ENCODE data around the gene MAGI1.
"Not testable (repeated sequence)": the region's sequence is repeated elsewhere in the genome, so short reads cannot be mapped to it uniquely, and the experiment has no call there.

Gene MAGI1

GRCh38 chr3:65871305-65872141, 167.2 kb downstream of the MAGI1 start:
- peak; percentile 89 for DNase-seq

DNA sequence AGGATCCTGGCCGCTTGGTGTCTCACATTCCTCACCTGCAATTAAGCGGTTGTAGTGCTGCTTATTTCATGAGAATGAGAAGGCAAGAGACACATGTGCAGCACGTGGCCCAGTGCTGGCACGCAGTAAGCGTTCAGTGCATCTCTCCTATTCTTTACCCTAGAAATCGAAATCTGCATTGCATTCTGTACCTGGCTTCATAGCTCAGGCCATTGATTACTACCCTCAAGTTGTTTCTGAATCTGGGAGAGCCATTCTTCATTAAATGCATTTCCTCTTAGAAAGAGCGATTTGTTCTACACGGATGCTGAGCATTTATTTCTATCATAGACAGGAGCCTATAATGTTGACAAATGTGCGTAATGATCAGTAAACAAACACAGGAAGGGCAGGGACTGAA, 168.9 kb downstream of the MAGI1 start:
- DNase-seq: no peak

DNA sequence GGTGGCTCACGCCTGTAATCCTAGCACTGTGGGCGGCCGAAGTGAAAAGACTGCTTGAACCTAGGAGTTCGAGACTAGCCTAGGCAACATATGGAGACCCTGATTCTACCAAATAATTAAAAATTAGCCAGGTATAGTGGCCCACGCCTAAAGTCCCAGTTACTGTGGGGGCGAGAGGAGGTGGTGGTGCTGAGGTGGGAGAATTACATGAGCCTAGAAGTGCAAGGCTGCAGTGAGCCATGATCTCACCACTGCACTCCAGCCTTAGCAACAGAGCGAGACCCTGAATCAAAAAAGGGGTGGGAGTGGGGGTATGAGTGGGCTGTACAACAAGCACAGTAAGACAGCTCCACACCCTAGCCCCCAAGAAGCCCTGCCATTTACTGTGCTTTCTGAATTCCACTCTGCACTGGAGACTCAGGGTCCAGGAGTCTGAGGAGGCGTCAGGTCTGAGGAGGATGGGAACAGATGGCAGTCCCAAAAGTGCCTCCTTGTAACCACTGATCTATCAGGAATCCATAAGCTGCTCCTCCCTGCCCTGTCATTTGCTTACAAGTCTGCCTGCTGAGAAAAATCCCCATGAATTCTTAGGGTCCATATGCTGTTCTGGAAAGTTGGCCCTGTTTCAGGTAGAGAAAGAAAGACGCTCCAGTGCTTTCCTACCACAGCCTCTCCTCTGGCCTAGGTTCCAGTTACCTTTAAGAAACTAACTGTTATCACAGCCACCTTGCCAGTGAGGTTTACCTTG, 171.1 kb downstream of the MAGI1 start:
- DNase-seq: peak; percentile 32

DNA sequence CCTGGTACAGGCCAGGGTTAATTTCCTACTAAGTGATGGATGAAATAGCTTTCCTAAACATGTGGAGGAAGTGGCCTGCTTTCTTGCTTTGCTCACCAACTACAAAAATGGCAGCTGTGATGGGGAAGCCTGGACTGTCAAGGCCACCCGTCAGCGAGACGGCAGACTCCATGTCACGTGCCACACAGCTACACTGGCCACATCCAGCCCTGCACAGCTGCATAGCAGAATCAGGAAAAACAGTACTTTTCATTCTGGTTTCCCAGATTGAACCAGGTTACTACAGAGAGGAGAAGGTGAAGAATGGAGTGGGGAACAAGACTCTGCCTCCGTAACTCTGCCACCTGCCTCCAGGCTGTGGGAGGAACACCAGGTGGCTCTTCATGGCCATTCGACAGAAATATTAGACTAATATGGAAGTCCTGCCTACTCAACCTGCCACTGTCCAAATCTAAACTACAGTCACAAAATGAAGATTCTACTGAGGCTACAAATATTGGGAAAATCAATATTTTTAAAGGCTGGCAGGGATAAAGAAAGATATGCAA, 174.3 kb downstream of the MAGI1 start:
- no peak for DNase-seq

- no peak for DNase-seq
These were observed 177.0 kb downstream of the MAGI1 start for GRCh38 chr3:65861718-65862117.

DNA sequence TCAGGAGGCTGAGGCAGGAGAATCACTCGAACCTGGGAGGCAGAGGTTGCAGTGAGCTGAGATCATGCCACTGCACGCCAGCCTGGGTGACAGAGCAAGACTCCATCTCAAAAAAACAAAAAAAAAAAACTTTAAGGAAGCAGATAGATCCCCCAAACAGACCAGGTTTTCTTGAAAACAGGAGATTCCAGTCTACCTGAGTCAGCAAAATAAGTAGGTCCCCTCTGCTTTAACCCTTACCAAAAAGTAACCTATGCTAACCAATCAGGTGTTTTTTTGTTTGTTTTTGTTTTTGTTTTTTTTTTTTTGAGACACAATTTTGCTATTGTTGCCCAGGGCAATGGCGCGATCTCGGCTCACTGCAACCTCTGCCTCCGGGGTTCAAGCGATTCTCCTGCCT, 179.1 kb downstream of the MAGI1 start:
- not testable (repeated sequence) for DNase-seq

GRCh38 chr3:65858749-65859148, 180.0 kb downstream of the MAGI1 start:
- no peak for DNase-seq

DNA sequence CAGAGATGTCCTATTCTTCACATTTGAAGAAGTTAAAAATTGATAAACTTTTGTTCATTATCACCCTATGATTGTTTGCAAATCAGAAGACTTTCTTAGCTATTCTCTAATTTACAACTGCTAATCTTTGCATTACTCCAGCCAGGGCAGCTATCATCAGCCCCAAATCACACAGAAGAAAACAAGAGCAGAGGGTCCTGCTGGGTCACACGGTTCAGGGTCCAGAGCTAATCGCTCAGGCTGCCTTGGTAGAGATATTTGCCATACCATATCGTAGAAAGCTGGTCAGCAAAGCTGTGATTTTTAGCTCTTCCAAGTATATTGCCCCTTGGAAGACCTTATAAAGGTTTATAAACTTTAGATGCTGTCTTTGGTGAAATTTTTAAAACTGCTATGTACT, 181.4 kb downstream of the MAGI1 start:
- no peak for DNase-seq

GRCh38 chr3:65856907-65857306, 181.8 kb downstream of the MAGI1 start:
- DNase-seq: no peak

GRCh38 chr3:65855370-65856100, 183.2 kb downstream of the MAGI1 start:
- DNase-seq: peak; percentile 49

GRCh38 chr3:65854606-65855304, 184.0 kb downstream of the MAGI1 start:
- peak; percentile 97 for DNase-seq

- no peak for DNase-seq
These were observed 186.9 kb downstream of the MAGI1 start for GRCh38 chr3:65851827-65852226.

DNA sequence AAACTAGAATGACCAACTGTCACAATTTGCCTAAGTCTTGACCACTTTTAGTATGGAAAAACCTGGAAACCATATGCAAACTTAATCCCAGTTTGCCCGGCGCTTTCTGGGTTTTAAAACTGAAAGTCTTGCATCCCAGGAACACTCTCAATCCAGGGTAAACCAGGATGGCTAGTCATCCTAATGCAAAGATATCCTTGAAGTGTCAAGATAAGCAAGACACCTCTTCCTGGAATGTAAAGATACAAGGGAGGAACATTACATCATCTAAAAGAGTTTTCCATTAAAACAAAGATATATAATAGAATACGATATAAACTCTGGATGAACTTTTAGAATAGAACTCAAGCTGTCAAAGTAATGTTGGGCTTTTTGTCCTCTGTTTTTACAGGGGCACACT, 188.5 kb downstream of the MAGI1 start:
- no peak for DNase-seq

- DNase-seq: no peak
These were observed 190.7 kb downstream of the MAGI1 start for GRCh38 chr3:65848024-65848423.

DNA sequence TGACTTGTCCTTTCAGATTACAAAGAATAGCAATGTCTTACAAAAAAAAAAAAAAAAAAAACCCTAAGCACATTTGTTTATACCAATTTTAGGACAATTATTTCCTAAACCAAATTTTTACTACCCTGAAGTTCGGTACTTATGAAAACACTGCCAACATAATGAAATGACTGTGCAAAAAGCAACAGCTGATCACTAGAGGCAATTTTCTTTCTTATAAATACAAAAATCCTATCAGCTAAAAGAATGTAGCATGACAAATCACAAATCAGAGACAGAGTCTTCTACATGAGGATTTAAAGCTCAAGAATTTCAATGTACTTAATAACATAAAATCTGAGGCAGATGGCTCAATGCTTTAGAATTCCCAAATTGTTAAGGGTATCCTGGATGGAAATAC, 191.8 kb downstream of the MAGI1 start:
- no peak for DNase-seq

DNA sequence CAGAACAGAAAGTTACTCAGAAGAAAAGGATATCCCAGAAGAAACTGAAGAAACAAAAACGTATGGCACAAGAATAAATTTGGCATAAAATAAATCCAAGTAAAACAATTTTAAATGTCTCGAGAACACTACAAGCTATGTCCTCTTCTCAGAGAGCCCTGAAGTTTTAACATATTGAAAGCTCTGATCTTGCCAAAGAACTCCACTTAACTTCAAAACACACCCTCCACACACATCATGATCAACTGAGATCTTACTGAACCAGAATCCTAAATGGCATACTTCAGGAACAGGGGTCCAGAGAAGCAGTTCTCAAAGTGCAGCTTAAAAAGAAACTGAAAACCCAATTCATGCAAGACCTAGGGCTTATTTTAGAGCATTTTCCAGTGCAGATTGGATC, 194.3 kb downstream of the MAGI1 start:
- DNase-seq: no peak

DNA sequence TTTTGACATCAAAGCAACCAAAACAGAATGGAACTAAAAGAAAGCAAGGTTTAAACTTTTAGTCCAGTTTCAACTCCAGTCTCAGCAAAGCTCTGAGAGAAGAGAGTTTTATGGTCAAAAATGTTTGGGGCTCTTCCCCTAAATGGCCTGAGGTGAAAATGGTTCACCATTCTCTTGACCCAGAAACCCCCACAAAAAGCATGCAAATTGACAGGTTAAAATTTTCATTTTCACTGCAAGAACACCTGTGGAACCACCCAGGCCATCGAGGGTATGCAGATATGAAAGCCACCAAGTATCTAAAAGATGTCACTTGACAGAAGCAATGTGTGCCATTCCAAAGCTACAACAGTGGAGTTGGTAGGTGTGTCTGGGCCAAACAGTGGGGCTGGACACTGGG, 195.0 kb downstream of the MAGI1 start:
- no peak for DNase-seq

- DNase-seq: no peak
These were observed 201.1 kb downstream of the MAGI1 start for GRCh38 chr3:65837604-65838003.

- DNase-seq: no peak
These were observed 202.7 kb downstream of the MAGI1 start for GRCh38 chr3:65836047-65836446.

DNA sequence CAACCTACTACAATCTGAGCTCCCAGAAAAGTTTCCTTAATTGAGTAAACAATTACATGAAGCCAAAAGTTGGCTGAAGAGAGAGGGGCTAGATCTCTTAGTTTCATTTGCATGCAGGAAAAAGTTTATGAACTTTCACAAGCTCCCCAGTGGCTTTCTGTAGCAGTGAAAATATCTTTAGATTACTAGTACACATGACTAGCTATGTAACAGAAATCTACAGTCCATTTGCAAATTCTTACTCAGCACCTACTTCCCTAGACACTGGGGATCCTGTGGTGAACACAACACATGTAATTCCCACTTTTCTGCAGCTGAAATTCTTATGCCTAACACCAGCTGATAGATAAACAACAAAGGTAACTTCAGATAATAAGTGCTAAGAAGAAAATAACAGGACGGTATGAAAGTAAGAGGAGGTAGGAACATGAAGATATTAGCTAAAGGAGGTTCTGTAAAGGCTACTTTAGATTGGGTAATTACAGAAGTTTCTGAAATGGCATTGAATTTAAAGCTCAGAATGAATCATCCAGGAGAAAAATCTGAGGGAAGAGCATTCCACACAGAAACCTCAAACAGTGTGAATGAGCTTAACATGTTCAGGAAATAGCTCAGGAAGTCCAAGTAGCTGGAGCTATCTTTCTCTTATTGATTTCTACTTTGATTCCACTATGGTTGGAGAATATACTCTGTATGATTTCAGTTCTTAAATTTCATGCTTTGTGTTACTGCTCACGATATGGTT, 204.8 kb downstream of the MAGI1 start:
- no peak for DNase-seq

DNA sequence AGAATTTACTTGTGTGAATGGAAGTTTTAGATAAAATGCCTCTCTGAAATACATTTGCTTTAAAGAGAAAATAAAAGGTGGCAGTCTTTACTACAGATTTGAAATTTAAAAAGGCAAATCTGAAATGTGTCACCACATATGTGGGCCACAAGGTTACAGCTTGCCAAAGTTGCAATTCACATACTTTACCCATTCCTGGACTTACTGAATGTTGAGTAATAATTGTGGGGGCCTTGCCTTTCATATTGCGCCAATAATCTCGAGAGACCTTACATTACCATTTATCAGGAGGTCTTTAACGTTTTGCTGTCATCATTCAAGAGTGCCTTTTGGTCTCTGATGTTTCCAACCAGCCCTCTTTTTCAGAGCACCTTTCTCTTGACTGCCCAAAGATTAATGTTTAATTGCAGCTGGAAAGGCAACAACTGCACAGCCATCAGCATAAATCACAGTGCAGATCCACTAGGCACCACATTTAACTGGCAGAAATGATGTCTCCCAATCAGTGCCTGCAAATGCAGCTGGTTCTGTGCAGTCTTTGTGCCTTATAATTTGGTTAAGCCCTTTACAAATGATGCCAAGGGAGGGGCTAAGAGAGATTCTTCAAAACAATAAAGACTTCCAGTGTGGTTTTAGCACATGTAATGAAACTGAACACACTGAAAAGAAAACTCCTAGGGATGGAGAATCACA, 206.8 kb downstream of the MAGI1 start:
- no peak for DNase-seq

Measured in NCI-H69 (cell line).